T-helper 22 cell (primary cell): ENCODE data around the gene SERP2.

Experiments used
- DNase-seq: peaks from one replicate; pipeline ENCODE4 v3.0.0-alpha.2; 2020; ENCODE audit warnings: low read depth

Gene SERP2

DNA sequence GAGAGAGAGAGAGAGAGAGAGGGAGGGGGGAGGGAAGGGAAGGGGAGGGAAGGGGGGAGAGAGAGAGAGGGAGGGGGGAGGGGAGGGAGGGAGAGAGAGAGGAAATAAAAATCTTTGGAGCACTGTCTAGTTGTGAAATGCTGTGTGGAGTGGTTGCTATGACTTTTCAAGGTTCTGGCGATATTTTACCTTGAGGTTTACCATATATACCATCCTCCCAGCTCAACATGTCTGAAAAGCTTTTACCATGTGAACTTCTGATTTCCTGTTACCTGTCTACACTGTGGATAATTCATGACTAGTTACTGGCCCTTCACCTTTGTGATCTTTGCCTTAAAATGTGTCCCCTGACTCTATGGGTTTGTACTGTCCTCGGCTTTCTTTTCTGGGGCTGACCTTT lies 38.2 kb downstream of the SERP2 start:
- no peak for DNase-seq

GRCh38 chr13:44412346-44412935 lies 38.8 kb downstream of the SERP2 start:
- no peak for DNase-seq

DNA sequence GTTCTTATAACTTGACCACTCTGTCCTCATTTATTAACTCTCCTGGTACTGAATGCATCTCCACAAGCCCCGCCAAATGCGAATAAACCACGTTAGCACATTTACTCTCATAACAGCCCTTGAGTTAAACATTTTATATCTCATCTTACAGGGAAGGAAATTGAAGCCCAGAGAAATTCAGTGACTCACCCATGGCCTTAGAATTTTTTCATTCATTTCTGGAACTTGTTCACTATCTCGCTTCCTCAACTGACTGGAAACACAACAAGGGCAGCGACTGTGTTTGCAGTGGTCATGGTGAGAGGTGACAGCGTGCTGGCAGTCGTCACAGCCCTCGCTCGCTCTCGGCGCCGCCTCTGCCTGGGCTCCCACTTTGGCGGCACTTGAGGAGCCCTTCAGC lies 39.5 kb downstream of the SERP2 start:
- DNase-seq = no peak

DNA sequence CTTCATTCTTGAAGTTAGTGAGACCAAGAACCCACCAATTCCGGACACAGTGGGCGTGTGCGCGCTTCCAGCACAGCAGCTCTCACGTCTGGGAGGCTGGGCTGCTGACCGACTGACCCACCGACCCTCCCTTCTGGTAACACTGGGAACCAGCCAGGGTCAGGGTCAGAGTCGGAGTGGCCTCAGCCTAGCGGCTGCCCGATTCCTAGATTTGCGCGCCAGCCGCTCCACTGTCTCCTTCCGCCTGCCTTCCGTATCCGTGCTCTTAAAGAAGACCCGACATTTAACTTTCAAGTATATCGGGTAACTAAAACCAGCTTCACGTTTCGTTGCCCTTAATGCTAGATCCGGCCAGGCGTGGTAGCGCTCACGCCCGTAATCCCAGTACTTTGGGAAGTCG lies 41.1 kb downstream of the SERP2 start:
- DNase-seq = no peak

DNA sequence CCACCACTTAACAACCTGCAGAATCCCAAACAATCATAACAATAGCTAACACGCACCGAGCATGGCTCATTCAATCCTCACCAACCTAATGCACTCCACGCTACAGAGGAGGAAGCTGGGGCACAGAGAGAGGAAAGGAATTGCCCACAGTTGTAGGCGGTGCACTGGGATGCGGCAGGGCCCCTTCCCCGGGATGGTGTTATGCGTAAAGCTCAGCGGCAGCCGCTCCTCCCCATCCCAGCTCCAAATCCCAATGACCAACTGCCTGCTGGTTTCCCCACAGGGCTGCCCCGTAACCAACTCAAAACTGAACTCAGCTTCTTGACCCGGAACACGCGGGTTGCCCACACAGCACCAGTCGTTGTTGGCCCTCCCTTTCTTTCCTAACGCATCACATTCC lies 42.2 kb downstream of the SERP2 start:
- DNase-seq = no peak

GRCh38 chr13:44416301-44416700 lies 42.7 kb downstream of the SERP2 start:
- no peak for DNase-seq

DNA sequence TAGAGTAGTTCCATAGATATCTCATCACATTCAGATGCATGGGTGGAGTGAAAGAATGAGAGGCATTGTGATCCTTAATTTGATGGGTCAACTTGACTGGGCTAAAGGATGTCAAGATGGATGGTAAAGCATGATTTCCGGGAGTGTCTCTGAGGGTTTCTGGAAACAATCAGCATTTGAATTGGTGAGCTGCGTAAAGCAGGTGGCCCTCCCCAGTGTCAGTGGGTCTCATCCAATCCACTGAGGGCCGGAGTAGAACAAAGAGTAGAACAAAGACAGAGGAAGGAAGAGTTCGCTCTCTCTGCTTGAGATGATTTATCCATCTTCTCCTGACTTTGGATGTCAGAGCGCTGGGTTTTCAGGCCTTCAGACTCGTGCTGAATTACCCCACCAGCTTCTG lies 43.1 kb downstream of the SERP2 start:
- no peak for DNase-seq

DNA sequence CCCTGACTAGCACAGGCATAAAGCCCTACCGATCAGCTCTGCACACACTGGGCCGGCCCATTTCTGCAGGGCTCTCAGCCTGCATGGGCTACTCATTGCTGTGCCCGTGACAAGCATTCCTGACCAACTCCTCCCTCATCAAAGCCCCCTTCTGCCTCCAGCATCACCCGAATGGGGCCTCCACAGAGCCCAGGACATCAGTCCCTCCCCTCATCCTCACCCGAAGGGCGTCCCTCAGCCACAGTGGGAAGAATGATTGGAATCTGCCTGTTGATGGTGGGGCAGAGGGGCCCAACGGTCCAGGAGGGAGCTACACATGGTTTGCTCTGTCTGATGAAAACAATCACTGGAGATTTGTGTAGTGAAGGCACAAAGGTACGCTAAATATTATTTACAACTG lies 43.8 kb downstream of the SERP2 start:
- no peak for DNase-seq

DNA sequence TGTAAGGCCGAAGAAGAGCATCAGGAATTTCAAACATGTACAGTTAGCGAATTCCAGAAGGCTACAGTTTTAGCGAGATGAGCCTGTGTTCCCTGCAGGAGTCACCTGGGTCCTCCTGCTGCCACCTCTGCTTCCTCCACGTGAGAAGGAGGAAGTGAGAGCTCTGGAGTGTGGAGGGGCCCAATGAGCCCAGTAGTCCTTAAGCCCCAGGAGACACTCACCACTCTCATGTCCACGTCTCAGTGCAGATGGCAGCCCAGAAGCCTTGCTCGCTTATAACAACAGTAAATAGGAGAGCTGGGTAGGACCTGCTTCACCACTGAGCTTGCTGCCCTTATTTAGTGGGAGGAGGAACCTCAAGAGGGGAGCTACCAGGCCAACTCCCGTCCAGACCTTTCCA lies 44.3 kb downstream of the SERP2 start:
- no peak for DNase-seq

- no peak for DNase-seq
Observed at GRCh38 chr13:44420376-44421220, 47.0 kb downstream of the SERP2 start.

DNA sequence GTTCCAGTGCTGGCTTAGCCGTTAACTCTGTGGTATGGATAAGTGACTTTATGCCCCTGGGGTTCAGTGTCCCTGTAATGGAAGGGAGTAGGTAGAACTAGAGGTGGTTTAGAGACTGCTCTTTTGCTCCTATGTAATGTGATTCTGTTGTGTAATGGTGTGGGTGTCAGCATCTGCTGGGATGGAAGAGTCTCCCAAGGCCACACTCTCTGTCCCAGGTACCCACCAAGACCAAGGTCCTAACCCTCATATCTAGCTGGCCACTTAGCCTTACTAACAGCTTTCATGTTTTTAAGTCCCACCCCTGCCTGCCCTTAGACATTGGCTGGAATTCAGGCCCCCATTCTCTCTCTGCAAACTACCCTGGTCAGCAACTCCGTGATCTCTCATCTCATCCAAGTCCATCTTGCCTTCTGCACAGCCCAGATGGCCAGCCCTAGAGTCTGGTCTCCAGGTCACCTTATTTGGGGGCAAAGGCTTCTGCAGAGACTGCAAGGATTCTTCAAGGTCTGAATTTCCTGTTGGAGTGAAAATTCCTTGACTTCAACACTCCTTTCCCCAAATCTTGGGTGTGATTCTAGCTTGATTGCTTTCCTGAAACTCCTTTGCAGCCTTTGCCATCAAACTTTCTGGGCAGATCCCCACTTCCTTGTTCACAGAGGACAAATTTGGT lies 48.4 kb downstream of the SERP2 start:
- no peak for DNase-seq

DNA sequence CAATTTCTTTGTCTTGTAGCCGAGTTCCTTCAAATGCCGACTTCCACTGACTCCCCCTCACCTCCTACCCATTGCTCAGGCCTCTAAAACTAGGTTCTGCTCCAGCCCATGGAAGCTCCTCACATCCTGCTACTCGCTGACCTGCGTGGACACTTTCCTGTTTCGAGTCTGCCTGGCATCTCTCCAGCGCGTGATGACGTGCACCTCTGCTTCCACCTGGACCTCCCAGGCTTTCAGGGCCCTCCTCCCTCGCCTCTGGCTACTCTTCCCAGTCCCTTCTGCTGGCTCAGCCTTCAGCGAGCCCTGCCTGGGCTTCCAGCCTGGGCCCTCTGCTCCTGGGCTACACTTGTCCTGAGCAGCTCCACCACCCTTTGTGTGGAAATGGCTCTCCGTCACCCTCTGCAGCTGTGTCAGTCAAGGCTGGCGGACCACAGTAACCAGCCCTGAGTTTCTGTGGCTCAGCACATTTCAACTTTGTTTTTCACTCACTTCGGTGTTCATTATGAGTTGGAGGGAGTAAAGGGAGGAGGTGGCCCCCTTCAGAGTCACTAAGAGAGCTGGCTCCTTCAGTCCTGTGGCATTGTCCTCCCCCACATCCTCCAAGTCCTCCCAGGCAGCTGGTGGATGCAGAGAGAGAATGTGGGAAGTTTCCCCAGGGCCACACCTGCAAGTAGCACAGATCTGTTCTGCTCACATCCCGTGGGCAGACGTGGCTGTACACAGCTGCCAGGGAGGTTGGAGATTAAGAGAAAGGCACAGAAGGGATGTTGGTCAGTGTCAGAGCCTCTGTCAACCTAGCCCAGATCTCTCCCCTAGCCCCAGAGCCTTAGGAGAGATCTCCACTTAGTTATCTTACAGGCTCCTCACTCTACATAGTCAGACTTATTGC lies 49.4 kb downstream of the SERP2 start:
- no peak for DNase-seq

DNA sequence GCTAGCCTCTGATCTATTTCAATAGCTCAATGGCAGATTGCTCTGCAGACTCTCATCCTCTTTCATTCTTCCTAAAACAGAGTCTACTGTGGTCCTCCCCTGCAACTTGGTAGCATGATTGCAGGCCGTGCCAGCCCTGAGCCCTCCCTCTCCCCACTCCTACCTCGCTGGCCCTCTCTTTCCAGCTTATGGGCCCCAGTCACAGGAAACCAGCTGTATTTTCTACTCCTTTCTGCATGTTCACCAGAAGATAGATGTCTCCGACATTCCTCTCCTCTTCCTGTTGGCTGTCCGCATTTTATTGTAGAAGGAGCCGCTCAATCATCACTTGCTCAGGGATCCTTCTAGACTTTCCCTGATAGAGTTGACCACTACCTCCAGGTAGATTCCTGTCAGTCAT lies 50.2 kb downstream of the SERP2 start:
- DNase-seq = no peak

GRCh38 chr13:44425041-44425814 lies 51.6 kb downstream of the SERP2 start:
- no peak for DNase-seq

GRCh38 chr13:44425815-44426078 lies 52.1 kb downstream of the SERP2 start:
- DNase-seq = no peak

- no peak for DNase-seq
Observed at GRCh38 chr13:44426461-44426860, 52.8 kb downstream of the SERP2 start.

DNA sequence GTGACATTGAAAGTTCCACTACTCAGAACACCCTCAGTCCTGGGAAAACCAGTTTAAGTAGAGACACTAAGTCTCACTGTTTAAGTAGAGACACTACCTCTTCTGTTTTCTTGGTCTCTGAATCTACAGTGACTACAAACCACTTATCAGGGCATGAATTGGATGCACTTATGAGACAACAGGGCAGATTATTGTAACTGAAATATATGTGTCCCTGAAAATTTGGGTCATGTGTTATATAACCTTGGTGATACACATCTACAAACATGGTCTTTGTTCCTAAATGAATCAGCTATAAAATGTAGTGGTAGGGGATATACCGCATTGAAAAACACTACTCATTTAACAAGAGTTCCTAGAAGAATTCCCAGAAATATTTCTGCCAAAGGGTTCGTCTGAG lies 55.7 kb downstream of the SERP2 start:
- no peak for DNase-seq

- DNase-seq = no peak
Observed at GRCh38 chr13:44431150-44431549, 57.5 kb downstream of the SERP2 start.

DNA sequence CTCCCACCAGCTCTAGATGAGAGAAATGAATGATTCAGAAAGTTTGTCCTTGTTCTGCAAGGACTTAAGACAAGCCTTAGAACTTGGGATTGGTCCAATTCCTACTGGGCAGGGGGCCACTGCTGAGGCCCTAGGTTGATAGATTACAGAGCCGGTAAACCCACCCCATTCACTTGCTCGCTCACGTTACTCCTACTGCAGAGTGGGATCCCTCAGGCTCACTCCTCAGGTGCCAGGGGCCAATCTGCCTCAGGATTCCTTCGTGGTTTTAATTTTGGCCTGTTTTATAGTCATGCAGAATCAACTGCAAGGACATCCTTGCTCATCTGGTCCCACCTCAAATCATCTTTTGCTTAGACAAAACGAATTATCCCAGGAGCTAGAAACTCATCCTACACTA lies 59.0 kb downstream of the SERP2 start:
- no peak for DNase-seq

GRCh38 chr13:44433863-44434765 lies 60.5 kb downstream of the SERP2 start:
- no peak for DNase-seq

- no peak for DNase-seq
Observed at GRCh38 chr13:44434766-44435141, 61.1 kb downstream of the SERP2 start.
